Endothelial cell (in vitro differentiated cells): ENCODE data around the gene SLC15A4. TPM values are rescaled to one million over a fixed set of nuclear protein-coding genes. Genes with fewer than 3 reads are reported as not detected.
A peak's percentile ranks its signal among the peaks of the same experiment; 100 is the strongest.

ENCODE experiments used
- DNase-seq: peaks from one replicate; pipeline ENCODE4 v3.0.0; 2021; ENCODE audit warnings: low spot score
- H3K27ac Mint-ChIP-seq: one replicate; pipeline ENCODE4 v1.8.0; 2021; ENCODE audit warnings: mixed read lengths, inconsistent platforms; ENCODE audit not compliant: unreplicated experiment
- H3K27me3 Mint-ChIP-seq: one replicate; pipeline ENCODE4 v1.8.0; 2021; ENCODE audit warnings: mild to moderate bottlenecking, moderate library complexity, mixed read lengths, inconsistent platforms; ENCODE audit not compliant: unreplicated experiment
- H3K36me3 Mint-ChIP-seq: one replicate; pipeline ENCODE4 v1.8.0; 2021; ENCODE audit warnings: mild to moderate bottlenecking, low read depth, mixed read lengths, inconsistent platforms; ENCODE audit not compliant: unreplicated experiment
- H3K4me1 Mint-ChIP-seq: one replicate; pipeline ENCODE4 v1.8.0; 2021; ENCODE audit warnings: mild to moderate bottlenecking, mixed read lengths, inconsistent platforms; ENCODE audit not compliant: unreplicated experiment
- H3K4me3 Mint-ChIP-seq: one replicate; pipeline ENCODE4 v1.8.0; 2021; ENCODE audit warnings: mild to moderate bottlenecking, mixed read lengths, inconsistent platforms; ENCODE audit not compliant: unreplicated experiment
- H3K9me3 Mint-ChIP-seq: one replicate; pipeline ENCODE4 v1.8.0; 2021; ENCODE audit warnings: mixed read lengths, inconsistent platforms; ENCODE audit not compliant: unreplicated experiment
- total RNA-seq: library from RNA; stranded (reverse); fragmentation: NEBNext Ultra II Directional; extraction: Animal tissue kit (Norgen Biotek cat#: 25700); gene quantifications from one replicate; pipeline ENCODE4 v1.2.1, GENCODE V29; 2021; ENCODE audit not compliant: unreplicated experiment
- TF ChIP-seq, protein P1 (sequence below): fragments of 200-600 bp; sonication (generic); IDR thresholded peaks from one replicate; pipeline ENCODE4 v1.5.0; 2021; ENCODE audit warnings: antibody characterized with exemption; ENCODE audit not compliant: unreplicated experiment

SLC15A4 gene
- total RNA-seq, 1 donor from 2014 or later, result 8.1 TPM

GRCh38 chr12:128794661-128795529 lies 28.9 kb downstream of the SLC15A4 start:
- Mint-ChIP-seq H3K36me3 (peaks cover 29% of the 10 kb centered on the region), H3K27ac (peak overlapping the region; percentile 10), H3K4me3 (no peak overlapping the region), H3K27me3 (peaks cover 5% of the 10 kb centered on the region), H3K9me3 (peaks cover 20% of the 10 kb centered on the region), H3K4me1 (peaks cover 21% of the 10 kb centered on the region)
- DNase-seq, result no peak
- TF ChIP-seq, protein P1, sequence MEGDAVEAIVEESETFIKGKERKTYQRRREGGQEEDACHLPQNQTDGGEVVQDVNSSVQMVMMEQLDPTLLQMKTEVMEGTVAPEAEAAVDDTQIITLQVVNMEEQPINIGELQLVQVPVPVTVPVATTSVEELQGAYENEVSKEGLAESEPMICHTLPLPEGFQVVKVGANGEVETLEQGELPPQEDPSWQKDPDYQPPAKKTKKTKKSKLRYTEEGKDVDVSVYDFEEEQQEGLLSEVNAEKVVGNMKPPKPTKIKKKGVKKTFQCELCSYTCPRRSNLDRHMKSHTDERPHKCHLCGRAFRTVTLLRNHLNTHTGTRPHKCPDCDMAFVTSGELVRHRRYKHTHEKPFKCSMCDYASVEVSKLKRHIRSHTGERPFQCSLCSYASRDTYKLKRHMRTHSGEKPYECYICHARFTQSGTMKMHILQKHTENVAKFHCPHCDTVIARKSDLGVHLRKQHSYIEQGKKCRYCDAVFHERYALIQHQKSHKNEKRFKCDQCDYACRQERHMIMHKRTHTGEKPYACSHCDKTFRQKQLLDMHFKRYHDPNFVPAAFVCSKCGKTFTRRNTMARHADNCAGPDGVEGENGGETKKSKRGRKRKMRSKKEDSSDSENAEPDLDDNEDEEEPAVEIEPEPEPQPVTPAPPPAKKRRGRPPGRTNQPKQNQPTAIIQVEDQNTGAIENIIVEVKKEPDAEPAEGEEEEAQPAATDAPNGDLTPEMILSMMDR, result no peak

GRCh38 chr12:128793701-128794100 lies 30.1 kb downstream of the SLC15A4 start:
- peaks cover 21% of the 10 kb centered on the region for H3K4me1 Mint-ChIP-seq
- no peak for DNase-seq
- peak overlapping the region; percentile 80 for H3K27ac Mint-ChIP-seq
- peaks cover 20% of the 10 kb centered on the region for H3K9me3 Mint-ChIP-seq
- peaks cover 5% of the 10 kb centered on the region for H3K27me3 Mint-ChIP-seq
- H3K36me3 Mint-ChIP-seq, result peaks cover 28% of the 10 kb centered on the region
- H3K4me3 Mint-ChIP-seq, result no peak overlapping the region
- TF ChIP-seq, protein P1, result no peak

DNA sequence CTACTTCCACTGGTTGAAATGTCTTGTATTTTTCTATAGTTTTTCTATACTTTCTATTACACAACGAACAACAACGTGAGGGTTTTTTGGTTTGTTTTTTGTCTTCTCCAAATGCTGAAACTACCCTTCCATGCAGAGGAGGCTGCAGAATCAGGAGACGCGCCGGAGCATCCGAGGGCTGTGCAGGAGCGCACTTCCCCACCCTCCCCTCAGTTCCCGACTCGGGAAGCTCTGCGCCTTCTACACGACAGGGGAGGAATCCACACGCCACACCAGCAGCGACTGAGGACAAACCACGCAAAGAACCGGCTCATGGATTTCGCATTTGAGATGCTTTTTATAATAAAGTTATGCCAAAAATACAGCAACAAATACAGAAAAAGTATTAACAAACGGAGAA lies 30.9 kb downstream of the SLC15A4 start:
- Mint-ChIP-seq H3K36me3 (peaks cover 23% of the 10 kb centered on the region), H3K9me3 (peaks cover 20% of the 10 kb centered on the region), H3K4me3 (no peak overlapping the region), H3K4me1 (peaks cover 21% of the 10 kb centered on the region), H3K27me3 (peaks cover 5% of the 10 kb centered on the region), H3K27ac (no peak overlapping the region)
- TF ChIP-seq, protein P1, result no peak
- DNase-seq, result no peak

- no peak overlapping the region for H3K4me3 Mint-ChIP-seq
- peaks cover 5% of the 10 kb centered on the region for H3K27me3 Mint-ChIP-seq
- DNase-seq, result no peak
- peaks cover 21% of the 10 kb centered on the region for H3K4me1 Mint-ChIP-seq
- H3K27ac Mint-ChIP-seq, result no peak overlapping the region
- peaks cover 21% of the 10 kb centered on the region for H3K9me3 Mint-ChIP-seq
- TF ChIP-seq, protein P1, result no peak
- H3K36me3 Mint-ChIP-seq, result peaks cover 20% of the 10 kb centered on the region
Measured at GRCh38 chr12:128792398-128792797, 31.4 kb downstream of the SLC15A4 start.
